Erythroblast (primary cell): Measurements from ENCODE around the gene CKS1B.

Experiments used
- DNase-seq, 2 experiments: peaks; one replicate each; lab custom pipeline; 2025; lab: John Stamatoyannopoulos, UW
- GATA1 ChIP-seq: IDR thresholded peaks from 2 replicates; pipeline ENCODE4 v1.6.1; 2011; ENCODE audit warnings: low read depth, mild to moderate bottlenecking, control low read depth, low read length, moderate library complexity
- POLR2A ChIP-seq: IDR thresholded peaks from 2 replicates; pipeline ENCODE4 v1.6.1; 2011; ENCODE audit warnings: mild to moderate bottlenecking, low read length

CKS1B gene

DNA sequence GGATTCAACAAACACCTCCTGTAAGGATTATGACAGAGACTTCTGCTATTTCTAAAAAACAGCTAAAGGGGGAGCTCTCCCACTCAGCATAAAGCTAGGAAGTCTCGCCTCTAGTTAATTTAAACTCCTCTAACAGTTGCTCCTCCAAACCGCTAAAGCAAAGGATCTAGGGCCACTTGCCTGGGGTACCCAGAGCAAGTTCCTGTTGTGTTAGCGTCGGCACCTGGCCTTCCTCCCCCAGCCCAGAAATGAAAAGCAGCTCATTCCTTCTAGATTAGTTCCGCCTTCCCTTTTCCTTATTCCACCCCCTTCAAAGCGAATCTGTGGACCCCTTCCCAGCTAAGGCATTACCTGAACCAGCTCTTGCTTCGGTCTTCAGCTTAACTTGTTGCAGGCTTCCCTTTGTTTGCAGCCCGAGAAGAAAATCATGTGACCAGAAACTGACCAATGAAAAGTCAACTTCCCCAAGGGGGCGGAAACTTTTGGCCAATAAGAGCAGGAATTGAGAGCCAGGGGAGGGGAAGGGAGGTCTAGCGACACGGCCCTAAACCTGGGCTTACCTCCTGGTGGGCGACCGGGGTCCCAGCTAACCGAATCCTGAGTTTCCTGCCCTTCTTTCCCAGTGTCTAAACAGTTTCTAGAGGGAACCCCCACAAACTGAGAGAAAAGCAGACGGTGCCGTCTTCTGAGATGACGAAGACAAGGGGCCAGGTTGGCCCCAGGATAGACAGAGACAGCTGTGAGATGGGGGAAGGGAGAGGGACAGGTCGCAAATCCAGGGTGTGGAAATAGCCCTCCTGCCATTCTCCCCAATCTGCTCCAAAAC is 18.6 kb upstream of the CKS1B start, which contains the start of gene PBXIP1:
TSS of gene PBXIP1 (minus strand) at position 382 of the 826 bp plus-strand sequence. CDS start 2,378 bp downstream, outside the sequence.
- DNase-seq = peak; percentile 90 to 92
- TF ChIP-seq POLR2A (peak; percentile 66), GATA1 (no peak)

DNA sequence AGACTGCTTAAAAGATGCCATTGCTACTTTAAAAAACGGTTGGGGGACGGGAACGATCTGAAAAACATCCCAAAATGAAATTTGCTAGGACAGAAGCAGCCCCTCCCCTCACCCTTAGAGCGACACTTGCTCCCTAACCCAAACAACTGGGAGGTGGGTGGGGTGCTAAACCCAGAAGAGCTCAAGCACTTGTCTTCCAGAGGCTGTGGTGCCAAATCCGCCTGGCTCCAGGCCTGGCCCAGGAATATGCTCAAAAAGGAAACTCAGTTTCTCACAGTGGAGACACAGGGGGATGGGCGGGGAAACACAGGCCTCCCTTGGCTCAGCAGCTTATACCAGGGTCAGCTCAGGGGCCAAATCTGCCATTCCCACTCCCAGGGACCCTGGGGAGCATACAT is 17.9 kb upstream of the CKS1B start:
- DNase-seq = no peak
- no peak for TF ChIP-seq GATA1
- TF ChIP-seq POLR2A = no peak

DNA sequence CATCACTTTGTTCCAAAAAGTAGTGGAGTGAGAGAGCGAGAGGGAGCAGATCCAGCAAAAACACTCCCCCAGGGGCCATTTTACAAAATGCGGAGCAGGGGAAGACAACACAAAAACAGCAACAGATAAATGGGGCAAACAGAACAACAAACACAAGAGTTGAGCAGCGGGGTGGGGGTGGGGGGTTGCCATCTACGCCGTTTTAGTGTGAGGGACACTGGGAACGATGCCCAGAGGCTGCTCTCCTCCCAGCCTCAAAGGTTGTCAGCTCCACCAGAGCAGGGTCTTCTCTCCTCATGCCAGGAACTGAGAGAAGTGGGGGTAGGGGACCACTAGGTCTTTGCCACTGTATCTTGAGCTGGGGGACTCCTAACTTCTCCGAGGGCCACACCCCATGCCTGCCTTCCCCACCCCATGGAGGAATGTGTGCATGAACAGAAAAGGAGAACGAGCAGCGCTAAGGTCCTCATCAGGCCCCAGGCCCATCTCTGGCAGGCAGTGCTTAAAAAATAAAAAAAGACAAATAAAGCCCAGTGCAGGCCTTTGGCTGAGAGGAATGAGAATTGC is 17.3 kb upstream of the CKS1B start:
- no peak for TF ChIP-seq GATA1
- TF ChIP-seq POLR2A = no peak
- no peak for DNase-seq

DNA sequence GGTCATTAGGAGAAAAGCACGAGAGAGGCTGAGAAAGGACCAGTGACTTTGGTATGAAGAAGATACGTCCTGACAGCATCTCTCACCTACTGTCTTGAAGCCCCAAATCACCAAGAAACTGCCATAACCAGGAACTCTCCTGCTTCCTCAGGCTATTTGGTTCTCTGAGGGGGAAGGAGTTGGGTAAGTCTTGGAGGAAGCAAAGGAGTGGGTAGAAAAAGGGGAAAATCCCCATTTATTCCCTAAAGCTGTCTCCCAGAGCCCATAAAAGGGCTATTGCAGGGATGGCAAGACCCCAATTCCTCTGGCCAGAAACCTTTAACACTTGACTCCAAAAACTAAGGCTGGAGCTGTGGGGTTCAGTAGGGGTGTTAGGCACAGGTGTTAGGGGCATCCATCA is 16.4 kb upstream of the CKS1B start:
- TF ChIP-seq GATA1 = no peak
- no peak for TF ChIP-seq POLR2A
- DNase-seq = no peak

GRCh38 chr1:154958681-154959425 is 15.6 kb upstream of the CKS1B start:
- TF ChIP-seq POLR2A (no peak), GATA1 (no peak)
- no peak for DNase-seq

GRCh38 chr1:154959426-154959780 is 15.1 kb upstream of the CKS1B start:
- no peak for TF ChIP-seq POLR2A
- no peak for TF ChIP-seq GATA1
- no peak for DNase-seq

- no peak for DNase-seq
- TF ChIP-seq GATA1 (no peak), POLR2A (no peak)
Observed at GRCh38 chr1:154960446-154961136, 13.9 kb upstream of the CKS1B start.

DNA sequence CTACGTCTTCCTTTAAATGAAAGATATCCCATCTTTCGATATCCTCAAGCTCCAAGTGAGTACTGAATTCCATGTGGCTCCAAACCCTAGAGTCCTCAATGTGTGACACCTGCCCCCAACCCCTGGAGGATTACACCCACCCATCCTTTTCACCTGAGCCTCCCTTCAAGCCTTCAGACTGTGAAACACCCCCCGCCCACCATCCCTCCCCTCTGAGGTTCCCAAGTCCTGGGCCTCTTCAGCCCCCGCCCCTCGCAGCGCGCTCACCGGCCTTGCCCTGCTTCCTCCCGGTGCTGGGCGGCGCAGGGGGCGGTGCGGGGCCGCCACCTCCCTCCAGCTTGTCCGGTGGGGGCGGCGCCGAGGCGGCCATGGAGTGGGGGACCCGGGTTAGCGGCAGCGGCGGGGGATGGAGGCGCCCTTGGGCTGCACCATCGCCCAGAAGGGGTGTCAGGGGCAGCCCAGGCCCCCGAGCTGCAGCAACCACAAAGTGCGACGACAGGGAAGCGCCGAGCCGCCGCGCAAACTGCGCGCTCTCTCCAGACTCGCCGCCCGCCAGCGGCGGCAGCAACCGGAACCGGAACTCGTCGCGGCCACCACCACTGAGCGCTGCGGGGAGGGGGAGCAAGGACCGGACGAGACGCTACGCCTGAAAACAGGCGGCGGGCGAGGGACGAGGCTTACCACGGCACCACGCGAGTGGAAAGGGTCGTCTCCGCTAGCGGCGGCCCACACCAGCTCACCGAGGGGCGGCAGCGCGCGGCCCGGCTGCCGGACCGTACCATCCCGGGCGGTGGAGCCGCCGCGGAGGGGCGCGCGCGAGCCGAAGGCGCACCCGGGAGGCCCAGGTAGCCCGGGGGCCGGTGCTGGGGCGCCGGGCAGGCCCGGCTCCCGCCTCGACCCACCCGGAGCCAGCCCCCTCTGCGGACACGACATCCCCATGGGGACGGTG is 13.0 kb upstream of the CKS1B start, which contains the start of gene PYGO2:
TSS of gene PYGO2 (minus strand) at position 576 of the 949 bp plus-strand sequence. CDS start at position 370, 206 bp downstream.
- TF ChIP-seq POLR2A (peak; percentile 91), GATA1 (no peak)
- peak; percentile 87 to 91 for DNase-seq

GRCh38 chr1:154962156-154962749 is 12.2 kb upstream of the CKS1B start:
- TF ChIP-seq GATA1 = no peak
- peak; percentile 71 for TF ChIP-seq POLR2A
- peak; percentile 66 to 73 for DNase-seq

- TF ChIP-seq POLR2A (no peak), GATA1 (no peak)
- no peak for DNase-seq
Observed at GRCh38 chr1:154962795-154963330, 11.6 kb upstream of the CKS1B start.

DNA sequence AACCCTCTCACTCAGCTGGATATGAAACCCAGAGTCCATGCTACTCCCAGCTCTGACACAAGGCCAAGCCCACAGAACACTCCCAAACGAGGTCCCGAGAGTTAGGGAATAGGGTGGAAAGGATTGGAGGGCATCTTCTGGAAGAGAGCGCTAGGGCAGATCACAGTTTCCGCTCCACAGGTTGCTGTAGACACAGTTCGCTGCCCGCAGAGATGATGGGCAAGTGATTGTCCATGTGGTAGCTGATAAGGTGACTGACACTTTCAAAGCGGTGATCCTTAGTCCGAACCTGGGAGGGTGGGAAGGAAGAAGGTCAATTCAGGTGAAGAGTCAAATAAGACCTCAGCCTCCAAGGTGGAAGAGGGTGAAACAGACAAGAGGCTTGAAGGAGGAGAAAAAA is 10.8 kb upstream of the CKS1B start:
- TF ChIP-seq POLR2A (no peak), GATA1 (no peak)

DNA sequence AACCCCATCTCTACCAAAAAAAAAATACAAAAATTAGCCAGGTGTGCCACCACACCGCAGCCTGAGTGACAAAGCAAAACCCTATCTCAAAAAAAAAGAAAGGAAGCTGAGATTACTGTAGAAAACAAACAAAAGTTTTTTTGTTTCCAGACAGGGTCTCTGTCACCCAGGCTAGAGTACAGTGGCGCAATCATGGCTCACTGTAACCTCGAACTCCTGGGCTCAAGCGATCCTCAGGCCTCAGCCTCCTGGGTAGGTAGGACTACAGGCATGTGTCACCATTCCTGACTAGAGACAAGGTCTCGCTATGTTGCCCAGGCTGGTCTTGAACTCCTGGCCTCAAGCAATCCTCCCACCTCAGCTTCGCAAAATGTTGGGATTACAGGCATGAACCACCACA is 10.1 kb upstream of the CKS1B start:
- DNase-seq = no peak
- no peak for TF ChIP-seq GATA1
- no peak for TF ChIP-seq POLR2A

More for the DNA sequence above, 10.8 kb upstream of the CKS1B start:
- DNase-seq = no peak
